Right renal cortex interstitium (tissue), 3 donors: ENCODE data around the gene SMIM21. TPM values are rescaled to one million over a fixed set of nuclear protein-coding genes. Genes with fewer than 3 reads are reported as not detected.
A peak's percentile ranks its signal among the peaks of the same experiment; 100 is the strongest.

Experiments used
- DNase-seq, 3 donors: peaks; one replicate each; pipeline ENCODE4 v3.0.0-alpha.2; 2013; ENCODE audit warnings: low read depth in 3 of 3, low spot score in 2 of 3
- polyA plus RNA-seq, 3 donors: library from polyadenylated mRNA; unstranded; fragments of 120-200 nt; gene quantifications; one replicate each; pipeline ENCODE4 v1.2.1, GENCODE V29; 2013; ENCODE audit not compliant: insufficient read length in 3 of 3

The SMIM21 gene
- under 1 TPM; 0.08 to 0.13 (median 0.12) TPM for polyA plus RNA-seq

- no peak for DNase-seq
These were observed at the start of gene SMIM21 for GRCh38 chr18:75427603-75428002. TSS of gene SMIM21 (minus strand) at chr18:75427703. CDS start at chr18:75427563, 140 bp downstream.

DNA sequence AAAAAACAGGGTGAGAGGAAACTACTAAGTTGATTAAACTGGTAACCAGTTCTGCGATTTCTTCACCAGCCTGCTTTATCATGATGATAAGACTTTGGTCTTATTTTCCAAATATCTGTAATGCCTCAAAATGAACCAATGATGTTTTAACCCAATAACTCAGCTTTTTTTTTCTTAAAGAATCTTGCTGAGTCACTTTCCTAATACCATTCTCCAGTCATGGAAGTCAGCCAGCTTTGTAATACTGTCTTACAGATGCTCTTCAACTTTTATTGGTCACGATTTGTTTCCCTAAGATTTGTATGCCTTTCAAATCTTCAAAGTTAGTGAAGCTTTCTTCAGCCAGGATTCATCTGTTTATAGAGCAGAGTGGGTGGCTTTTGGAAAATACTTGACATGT is 47.7 kb upstream of the SMIM21 start:
- DNase-seq: no peak

DNA sequence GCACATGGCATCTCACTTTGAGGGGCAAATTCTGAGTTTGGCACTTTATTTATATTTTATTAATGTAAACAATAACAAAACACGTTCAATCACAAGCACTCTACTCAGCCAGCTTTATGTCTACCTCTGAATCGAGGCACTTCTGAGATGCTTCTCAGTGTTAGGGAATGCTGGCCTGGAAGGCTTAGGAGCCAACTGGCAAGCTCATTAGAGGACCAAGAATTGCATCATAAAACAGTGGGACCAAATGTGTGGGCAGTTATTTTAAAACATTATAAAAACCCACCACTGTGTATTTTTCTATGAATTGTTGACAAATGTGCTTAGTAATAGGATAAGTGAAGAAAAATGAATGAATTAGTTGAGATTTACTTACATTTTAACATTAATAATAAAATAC is 46.8 kb upstream of the SMIM21 start:
- DNase-seq: no peak

DNA sequence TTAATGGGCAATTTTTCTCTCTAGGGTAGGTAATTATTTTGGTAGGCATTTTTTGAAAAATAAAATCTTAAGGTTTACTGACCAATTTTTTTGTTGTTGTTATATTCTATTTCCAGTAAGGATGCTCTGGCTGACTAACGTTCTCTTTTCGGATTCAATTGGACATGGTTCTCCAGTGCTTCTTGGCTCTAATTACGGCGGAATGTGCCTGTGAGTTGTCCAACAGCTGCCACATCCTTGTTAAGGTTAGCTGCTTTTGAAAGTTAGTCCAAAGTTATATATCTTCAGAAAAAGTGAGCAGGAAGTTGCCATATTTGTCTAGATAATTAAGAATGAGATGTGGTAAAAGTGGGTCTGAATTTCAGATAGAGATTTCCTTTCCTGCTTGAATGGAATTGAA is 45.8 kb upstream of the SMIM21 start:
- DNase-seq: no peak

- DNase-seq: no peak
These were observed 45.4 kb upstream of the SMIM21 start for GRCh38 chr18:75472906-75473305.

DNA sequence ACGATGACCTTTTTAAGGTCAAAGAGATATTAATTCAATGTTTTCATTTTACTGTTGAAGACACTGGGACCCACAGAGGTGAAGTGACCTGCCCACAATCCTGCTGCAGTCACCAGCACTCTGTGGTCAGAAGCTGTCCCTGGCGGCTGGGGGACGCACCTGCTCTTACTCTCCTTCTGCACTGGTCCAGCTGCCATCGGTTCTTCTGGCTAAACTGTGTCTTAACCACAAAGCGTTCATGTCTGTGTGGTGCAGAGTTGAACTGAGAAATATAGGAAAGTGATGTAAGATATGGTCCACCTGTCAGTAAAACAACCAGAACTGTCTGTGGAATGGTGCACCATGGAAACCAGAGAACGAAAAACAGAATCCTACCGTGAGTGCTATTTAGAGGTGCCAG is 44.9 kb upstream of the SMIM21 start:
- DNase-seq: no peak

- DNase-seq: no peak
These were observed 44.3 kb upstream of the SMIM21 start for GRCh38 chr18:75471850-75472249.

DNA sequence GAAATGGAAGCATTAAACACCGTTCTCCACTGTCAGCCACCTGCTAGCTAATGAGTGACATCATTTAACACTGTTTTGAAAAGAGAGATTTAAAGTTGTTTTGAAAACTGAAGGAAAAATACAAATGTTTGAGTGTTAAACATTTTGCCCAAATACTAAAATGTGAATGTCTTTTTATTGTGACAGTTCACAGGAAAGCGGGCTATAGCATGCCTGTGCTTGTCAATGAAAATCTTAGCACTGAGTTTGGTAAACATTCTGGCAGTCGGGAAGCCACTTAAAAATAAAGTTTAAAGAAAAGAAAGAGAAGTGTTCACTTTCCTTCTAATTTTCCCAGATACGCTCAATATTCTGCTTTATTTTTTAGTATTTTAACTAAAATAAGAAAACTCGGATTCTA is 40.3 kb upstream of the SMIM21 start:
- no peak for DNase-seq

DNA sequence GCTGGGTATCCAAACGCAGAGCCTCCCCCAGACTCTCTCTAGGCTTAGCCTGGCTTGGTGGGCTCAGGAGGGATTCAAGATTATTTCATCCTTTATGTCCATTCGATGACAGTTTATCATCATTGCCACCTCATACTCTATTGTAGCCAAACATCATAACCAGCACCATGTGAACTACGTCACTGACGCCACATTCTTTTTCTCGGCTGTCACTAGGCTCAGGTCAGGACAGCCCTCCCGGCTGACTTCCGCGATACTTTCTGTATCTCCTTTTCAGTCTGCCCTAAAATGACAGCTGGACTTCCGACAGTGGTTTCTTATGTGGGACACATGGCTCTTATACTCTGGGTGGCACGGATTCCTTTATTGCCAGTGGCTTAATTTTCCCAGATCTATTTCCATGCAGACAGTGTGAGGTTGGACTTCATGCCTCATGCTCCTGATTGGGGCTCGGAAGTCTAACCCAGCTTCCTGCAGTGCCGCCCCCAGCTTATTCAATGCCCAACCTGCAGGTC is 39.8 kb upstream of the SMIM21 start:
- DNase-seq: no peak

GRCh38 chr18:75464356-75464755 is 36.9 kb upstream of the SMIM21 start:
- DNase-seq: no peak

DNA sequence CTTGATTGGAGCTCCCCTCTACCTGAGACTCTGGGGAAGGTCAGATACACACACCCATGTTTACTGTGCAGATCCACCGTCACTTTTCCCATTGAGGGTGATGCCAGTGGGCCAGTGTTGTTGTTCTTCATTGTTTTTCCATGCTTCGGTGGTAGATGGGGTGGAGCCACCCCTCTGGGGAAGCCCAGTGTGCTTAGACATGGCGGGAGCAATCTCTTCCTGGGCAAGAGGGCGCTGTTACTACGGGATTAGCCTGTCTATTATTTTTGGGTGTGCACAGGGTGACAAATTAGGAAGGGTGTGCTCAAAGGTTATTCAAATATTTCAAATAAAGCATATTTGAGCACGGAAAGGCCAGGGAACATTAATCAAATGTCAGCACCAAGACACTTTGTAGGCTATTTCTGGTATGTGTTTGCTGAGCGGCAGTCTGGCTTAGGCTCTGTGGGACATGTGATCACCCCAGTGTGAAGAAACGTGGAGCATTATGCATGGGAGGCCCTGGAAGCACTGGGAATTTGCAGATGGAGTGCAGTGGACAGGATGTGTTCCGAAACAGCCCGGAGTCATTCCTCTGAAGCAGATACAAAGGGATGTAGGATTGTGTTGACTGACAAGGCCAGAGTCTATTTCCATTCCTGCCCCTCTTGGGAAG is 34.8 kb upstream of the SMIM21 start:
- DNase-seq: no peak

GRCh38 chr18:75456199-75456631 is 28.7 kb upstream of the SMIM21 start:
- DNase-seq: no peak

- DNase-seq: peak in 1 of 3 donors; percentile 27
These were observed 28.0 kb upstream of the SMIM21 start for GRCh38 chr18:75455249-75456198.

GRCh38 chr18:75454022-75454795 is 26.7 kb upstream of the SMIM21 start:
- no peak for DNase-seq

DNA sequence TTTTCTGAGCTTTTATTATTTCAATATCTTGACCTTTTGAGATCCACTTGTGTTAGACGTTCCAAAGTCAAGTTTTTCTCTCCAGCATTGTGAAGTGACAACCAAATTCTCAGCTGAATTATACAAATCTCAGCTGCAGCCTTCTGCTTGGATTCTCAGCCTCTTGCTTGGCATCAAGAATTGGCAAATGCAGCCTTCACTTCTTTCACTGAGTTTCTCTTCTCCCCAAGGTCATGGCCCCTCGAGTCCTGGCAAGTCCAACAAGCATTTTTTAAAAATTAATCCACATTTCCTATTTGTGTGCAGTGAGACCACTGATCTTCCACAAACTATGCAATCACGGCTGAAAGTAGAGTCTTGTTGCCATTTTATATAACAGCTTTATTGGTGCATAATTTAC is 23.4 kb upstream of the SMIM21 start:
- no peak for DNase-seq

GRCh38 chr18:75441896-75442295 is 14.4 kb upstream of the SMIM21 start:
- DNase-seq: no peak

GRCh38 chr18:75439348-75439747 is 11.8 kb upstream of the SMIM21 start:
- no peak for DNase-seq

- no peak for DNase-seq
These were observed 11.4 kb upstream of the SMIM21 start for GRCh38 chr18:75438891-75439290.

DNA sequence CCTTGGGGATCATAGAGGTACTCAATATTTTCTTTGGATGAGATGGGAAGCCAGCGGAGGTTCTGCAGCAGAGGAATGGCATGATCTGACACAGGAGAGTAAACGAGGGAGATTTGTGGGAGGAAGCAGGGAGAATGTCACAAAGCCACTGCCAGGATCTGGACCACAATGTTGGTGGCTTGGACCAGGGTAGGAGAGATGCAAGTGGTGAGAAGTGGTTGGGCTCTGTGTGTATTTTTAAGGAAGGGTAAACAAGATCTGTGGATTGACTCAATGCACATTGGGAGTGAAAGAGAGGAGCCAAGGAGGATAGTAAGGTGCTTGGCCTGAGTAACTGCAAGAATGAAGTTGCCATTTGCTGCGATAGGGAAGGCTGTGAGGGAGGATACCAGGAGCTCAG is 10.5 kb upstream of the SMIM21 start:
- DNase-seq: no peak

GRCh38 chr18:75433098-75433497 is 5.6 kb upstream of the SMIM21 start:
- no peak for DNase-seq

DNA sequence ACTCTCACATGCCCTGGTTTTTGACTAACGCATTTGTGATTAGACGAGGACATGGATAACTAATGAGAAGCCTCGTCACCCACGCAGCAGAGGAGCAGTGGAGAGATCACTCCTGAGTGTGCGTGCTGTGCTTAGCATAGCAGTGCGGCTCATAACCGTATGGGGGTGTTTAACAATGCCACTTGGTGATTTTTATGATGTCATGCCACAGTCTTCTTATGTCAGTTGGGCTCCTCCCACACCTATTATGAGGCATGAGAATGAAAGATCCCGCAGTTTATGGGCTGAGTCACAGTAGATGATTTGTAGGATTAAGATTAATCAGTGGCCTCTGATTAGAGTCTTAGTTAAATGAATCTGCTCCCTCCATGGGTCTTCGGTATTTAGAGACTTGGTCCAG is 2.5 kb upstream of the SMIM21 start:
- no peak for DNase-seq
